ENCODE results near the gene TOP1.

Gene TOP1

GRCh38 chr20:41133709-41134361, 105.2 kb downstream of the TOP1 start:
- DNase-seq = peak; percentile 55 to 67

DNA sequence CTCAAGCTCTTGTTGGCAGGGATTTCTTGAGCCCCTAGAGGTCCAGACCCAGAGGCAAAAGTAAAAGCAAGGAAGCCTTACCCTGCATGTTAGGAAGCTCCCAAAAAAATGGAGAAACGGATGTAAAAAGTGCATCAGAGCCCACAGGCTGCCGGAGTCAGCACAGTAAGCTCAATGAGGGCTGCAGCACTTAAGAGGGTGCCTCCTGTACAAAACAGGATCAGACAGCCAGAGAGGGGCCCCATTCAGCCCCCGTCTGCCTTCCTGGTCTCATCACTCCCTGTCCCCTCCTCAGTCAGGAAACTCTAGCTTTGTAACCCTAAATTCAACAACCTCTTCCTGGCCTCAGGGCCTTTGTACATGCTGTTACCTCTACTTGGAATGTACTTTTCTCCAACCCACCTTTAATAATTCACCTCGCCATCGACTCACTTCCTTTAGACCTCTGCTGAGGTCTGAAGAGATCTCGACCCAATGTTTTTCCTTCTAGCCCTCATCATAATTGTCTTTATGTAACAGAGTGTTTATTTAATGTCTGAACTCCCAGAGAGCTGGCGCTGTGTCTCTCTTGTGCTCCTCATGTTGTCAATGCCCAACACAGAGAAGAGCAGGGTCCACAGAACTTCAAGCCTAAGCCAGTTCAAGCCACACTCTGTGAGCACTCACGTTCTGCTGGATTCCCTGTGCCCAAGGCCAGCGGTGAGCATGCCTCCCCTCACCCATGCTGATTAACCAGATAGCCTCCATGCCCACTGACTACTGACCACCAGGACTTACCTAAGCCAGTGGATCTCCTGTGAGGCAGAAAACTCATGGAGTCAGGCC, 106.0 kb downstream of the TOP1 start:
- no peak for DNase-seq

- DNase-seq = peak; percentile 66 to 70
Measured at GRCh38 chr20:41135187-41135887, 106.7 kb downstream of the TOP1 start.

DNA sequence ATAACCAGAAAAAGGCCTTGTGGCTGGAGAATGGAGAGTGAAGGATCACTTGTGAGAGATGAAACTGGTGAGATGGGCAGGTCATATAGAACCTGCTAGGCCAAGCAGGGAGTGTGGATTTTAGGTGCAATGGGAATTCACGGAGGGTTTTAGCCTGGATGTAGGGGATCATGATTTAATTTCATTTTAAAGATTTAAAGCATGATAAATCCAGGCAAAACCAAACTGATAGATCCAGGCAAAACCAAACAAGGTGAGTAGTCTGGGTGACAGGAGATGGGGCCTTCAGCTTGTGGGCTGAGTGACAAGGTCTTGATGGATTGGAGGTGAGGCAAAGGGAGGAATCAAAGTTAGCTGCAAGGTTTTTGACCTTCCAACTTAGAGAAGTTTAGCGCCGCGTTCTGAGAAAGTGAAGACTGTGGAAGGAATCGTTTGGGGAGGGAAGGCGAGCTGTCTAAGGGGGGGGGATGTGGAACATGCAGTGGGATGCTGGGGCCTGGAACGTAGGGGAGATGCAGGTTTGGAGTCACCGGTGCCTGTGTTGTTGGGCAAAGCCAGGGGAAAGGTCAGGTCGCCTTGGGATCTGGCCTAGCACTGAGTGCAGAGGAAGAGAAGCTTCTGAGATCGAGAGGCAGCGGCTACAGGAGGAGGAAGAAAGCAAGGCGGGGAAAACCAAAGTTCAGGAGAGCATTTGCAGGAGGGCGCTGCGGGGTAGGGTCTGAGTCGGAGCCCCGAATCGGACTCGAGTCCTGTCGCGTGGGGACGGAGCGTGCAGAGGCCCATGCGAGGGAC, 107.5 kb downstream of the TOP1 start:
- no peak for DNase-seq

- DNase-seq = peak; percentile 89 to 91
Measured at GRCh38 chr20:41136680-41137613, 108.3 kb downstream of the TOP1 start, which contains the start of gene PLCG1. Gene PLCG1, plus strand, starts transcription at chr20:41137543. Its CDS starts 99 bp downstream, at chr20:41137642.

DNA sequence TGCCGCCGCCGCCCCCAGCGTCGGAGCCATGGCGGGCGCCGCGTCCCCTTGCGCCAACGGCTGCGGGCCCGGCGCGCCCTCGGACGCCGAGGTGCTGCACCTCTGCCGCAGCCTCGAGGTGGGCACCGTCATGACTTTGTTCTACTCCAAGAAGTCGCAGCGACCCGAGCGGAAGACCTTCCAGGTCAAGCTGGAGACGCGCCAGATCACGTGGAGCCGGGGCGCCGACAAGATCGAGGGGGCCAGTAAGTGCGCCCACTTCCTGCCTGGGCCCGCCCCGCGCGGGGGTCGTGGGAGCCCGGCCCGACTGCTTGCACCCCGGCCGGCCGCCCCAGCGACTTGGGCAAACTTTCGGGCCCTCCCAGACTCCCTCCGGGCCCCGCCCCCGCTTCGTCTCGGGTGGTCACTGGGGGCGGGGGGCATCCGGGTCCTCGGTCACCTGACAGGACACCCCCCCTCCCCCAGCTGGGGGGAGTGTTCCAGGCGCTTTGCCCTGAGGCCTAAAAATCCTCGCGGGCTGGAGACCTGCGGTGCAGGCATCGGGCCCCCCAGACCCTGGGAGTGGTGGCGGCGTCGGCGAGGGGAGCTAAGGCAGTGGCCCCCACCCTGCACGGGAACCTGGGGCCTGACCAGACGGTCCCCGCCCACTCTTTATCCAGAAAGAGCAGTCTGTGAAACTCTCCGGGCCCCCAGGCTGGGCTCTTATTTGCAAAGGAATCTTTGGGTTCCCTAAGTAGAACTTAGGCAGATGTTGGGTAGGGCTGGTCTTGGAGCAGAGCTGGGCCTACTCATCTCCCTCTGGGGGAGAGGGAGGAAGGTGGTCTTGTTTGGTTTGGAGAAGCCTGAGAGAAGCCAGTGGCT, 109.2 kb downstream of the TOP1 start:
- peak; percentile 61 to 69 for DNase-seq

- DNase-seq = peak; percentile 36 to 37
Measured at GRCh38 chr20:41138475-41139226, 110.0 kb downstream of the TOP1 start.

GRCh38 chr20:41139227-41140093, 110.8 kb downstream of the TOP1 start:
- peak in 1 of 2 donors; percentile 41 for DNase-seq

GRCh38 chr20:41140226-41141133, 111.9 kb downstream of the TOP1 start:
- DNase-seq = peak in 1 of 2 donors; percentile 46

DNA sequence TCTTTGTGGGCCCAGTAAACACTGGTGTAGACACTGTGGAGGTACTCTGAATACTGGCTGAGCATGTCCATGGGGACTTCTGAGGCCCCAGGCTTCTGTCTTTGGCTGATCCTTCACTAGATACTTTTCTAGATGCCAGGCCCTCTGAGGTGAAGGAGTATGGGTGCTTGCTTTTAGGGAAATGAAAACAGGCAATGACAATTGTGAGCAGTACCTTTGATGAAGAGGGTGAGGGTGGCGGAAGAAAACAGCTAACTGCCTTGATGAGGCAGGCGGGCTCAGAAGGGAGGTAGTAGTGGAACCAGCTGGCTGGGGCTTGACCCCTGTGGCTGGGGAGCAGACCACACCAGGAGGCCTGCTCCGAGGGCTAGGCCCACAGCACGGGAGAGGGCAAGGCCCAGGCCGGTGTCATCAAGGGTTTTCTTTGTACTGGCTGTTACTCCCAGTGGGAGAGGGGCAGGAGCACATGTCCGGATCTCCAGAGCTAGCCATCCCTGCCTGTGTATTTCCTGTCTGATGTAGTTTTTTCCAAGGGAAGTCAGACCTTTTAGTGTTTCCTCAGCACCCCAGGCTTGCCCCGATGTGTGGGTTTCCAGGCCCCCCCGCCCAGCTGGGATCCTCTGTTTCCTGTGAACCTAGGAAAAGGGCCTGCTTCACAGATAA, 112.7 kb downstream of the TOP1 start:
- DNase-seq = no peak

GRCh38 chr20:41142245-41142644, 113.6 kb downstream of the TOP1 start:
- DNase-seq = no peak

DNA sequence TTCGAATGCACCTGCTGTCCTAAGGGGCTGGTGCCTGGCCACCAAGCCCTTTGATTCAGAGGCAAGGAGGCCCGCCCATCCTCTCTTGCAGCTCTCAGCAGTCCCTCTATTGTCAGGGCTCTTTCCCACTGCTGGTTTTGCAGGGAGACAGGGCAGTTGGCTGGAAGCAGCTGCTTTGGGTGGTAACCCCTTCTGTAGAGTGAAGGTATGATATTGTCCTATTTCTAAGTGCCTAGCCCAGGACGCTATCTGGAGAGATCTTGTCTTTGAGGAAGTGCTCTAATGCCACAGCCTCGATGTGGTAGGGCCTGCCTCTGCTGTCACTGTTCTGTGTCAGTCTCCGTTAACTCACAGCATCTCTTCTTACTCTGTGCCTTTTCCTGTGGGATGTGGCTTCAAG, 114.3 kb downstream of the TOP1 start:
- DNase-seq = no peak

GRCh38 chr20:41143354-41143753, 114.7 kb downstream of the TOP1 start:
- no peak for DNase-seq

DNA sequence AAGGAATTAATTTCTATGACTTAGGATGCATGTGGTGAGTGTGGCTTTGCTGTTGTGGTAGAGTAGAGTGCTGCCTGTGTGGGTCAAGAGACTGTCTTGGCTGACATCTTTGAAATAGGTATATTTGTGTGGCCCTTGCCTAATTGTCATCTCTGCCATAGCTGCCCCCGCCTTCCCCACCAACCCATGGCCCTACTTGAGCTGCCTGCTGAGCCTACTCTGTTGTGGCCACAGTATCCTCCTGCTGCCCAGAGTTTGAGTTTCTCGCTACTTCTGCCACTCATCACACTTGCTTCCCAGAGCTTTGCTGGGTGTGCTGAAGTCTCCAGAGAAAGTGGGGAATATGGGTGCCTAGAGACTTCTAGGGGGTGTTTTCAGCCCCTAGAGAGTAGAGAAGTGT, 116.7 kb downstream of the TOP1 start:
- no peak for DNase-seq

DNA sequence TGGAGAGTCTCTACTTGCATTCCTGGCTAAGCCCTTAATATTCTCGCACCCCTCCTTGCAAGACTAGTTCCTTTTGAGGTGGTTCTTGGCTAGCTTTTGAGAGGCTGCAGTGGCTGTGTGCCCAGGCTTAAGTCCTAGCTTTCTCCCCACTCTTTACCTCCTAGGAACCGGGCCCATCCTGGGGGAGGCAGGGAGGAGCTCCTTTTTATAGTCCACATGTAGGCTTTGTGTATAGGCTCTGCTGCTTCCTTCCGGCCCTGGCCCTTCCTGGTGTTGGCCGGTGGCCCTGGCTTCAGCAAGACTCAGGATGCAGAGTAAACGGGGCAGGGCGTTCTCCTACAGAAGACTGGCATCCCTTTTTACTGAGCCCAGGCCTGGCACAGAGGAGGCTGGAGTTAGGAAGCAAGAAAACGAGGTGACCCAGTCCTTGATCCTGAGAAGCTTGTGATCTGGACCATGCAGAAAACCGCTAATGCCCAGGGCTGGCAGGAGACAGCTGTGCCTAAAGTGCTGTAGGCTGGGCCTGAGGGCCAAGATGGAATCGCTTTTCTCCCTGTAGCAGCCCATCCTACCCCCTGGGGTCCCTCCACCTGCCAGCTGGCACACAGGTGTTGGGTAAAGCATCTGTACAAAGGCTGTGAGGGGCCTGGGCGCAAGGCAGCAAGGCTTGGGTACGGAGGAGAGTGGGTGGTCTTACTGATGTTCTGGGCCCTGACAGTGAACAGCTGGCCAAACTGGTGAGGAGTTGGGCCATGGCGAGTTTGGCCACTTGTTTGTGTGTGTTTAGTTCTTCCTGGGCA, 117.4 kb downstream of the TOP1 start:
- no peak for DNase-seq

- no peak for DNase-seq
Measured at GRCh38 chr20:41147767-41148191, 119.2 kb downstream of the TOP1 start.
